Right lobe of liver (tissue), 6 donors: ENCODE data around the gene EXOC3L1. TPM values are rescaled to one million over a fixed set of nuclear protein-coding genes. Genes with fewer than 3 reads are reported as not detected.

ENCODE experiments used
- ATAC-seq, 4 donors: fragments of 200-7000 bp; cut with Tn5 transposase; one replicate each; pipeline ENCODE4 v1.9.1; 2020; ENCODE audit warnings: mild to moderate bottlenecking in 4 of 4, moderate library complexity in 4 of 4
- DNase-seq, 3 donors: peaks; one replicate each; pipeline ENCODE4 v3.0.0-alpha.2; 2020
- H3K27ac ChIP-seq, 3 donors: fragments of 200-600 bp; one replicate each; pipeline ENCODE4 v1.8.0; 2022
- H3K27me3 ChIP-seq, 2 donors: fragments of 200-600 bp; one replicate each; pipeline ENCODE4 v1.8.0; 2022
- H3K36me3 ChIP-seq, 4 donors: fragments of 200-600 bp; sonication (generic) in 1 of 4; one replicate each; pipeline versions ENCODE4 v1.5.1 to v1.8.0; 2017 to 2022; ENCODE audit warnings: control low read depth in 1 of 4
- H3K4me1 ChIP-seq, 4 donors: fragments of 200-600 bp; sonication (generic) in 1 of 4; one replicate each; pipeline versions ENCODE4 v1.5.1 to v1.8.0; 2017 to 2022; ENCODE audit warnings: control low read depth in 1 of 4
- H3K4me3 ChIP-seq, 3 donors: fragments of 200-600 bp; one replicate each; pipeline ENCODE4 v1.8.0; 2022
- H3K9me3 ChIP-seq, 4 donors: fragments of 200-600 bp; sonication (generic) in 1 of 4; one replicate each; pipeline versions ENCODE4 v1.5.1 to v1.8.0; 2017 to 2022; ENCODE audit warnings: control low read depth in 1 of 4
- POLR2A ChIP-seq: fragments of 450-650 bp; IDR thresholded peaks from one replicate; pipeline ENCODE4 v1.6.1; 2017; ENCODE audit warnings: antibody characterized with exemption, mild to moderate bottlenecking
- WGBS: methylation state at CpG from one replicate; pipeline ENCODE4 v1.1.6; 2018; ENCODE audit warnings: low coverage, low lambda C conversion rate; ENCODE audit not compliant: insufficient coverage; ENCODE audit errors: missing lambda C conversion rate; 5-methylcytosine and 5-hydroxymethylcytosine counted together
- intact Hi-C, 2 donors: fragments of 100-400 bp; cut with DNase I; formaldehyde crosslinking; loops; one replicate each; pipeline versions ENCODE4 v1.11.2 to v1.14.1; 2022
- total RNA-seq, 6 experiments: library from RNA; depleted of rRNA in 2 of 6; stranded (reverse); fragments of >200 nt in 2 of 6; fragmentation: NEBNext Ultra II Directional in 3 of 6; extraction: Animal tissue kit (Norgen Biotek cat#: 25700) in 3 of 6; gene quantifications; one replicate each; pipeline versions ENCODE4 v1.1.0 to v1.2.4, GENCODE V29; 2016 to 2023
- TF ChIP-seq, protein P1 (sequence below), 4 donors: fragments of 200-600 bp in 3 of 4; fragments of 450-650 bp in 1 of 4; IDR thresholded peaks; one replicate each; pipeline versions ENCODE4 v1.5.1 to v1.8.0; 2016 to 2022; ENCODE audit warnings: antibody characterized with exemption in 4 of 4, mild to moderate bottlenecking in 2 of 4
- donor health status: DM: no; HTN: yes; CAD: no.
- donor health status: DM: no; HTN: no; CAD: no.
- donor health status: DM: no; HTN: no; CAD: no.
- donor health status: DM: no; HTN: yes; CAD: no.
- donor health status: DM: no; HTN: yes; CAD: no.

Gene EXOC3L1
- total RNA-seq, 6 experiments from 2014 or later, result 1.8 to 4.3 (median 2.5) TPM

DNA sequence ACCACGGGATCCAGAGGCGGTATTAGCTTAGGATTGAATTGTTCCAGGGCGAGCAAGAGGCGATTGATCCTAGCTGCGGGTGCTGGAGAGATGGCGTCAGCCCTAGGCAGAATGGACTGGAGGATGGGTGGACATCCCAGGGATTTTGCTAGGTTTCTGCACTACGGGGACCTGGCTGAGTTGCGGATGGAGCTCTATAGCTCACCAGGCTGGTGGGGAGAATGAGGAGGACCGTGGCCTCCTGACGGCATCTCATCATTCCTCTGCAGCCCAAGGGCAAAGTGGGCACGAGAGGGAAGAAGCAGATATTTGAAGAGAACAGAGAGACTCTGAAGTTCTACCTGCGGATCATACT is 37.6 kb upstream of the EXOC3L1 start:
- peak overlapping the region; percentile 63 to 71 (median 68) for H3K27ac ChIP-seq
- peaks cover 0 to 32% (median 3%) of the 10 kb centered on the region in 4 donors for H3K4me1 ChIP-seq
- DNase-seq (no peak), ATAC-seq (no peak)
- H3K9me3 ChIP-seq, result no peaks in the 10 kb centered on the region
- H3K27me3 ChIP-seq, result no peaks in the 10 kb centered on the region
- intact Hi-C loops, result no loop called here
- WGBS, result 10% methylated on average over 8 of the region's 12 CpGs
- peak overlapping the region; percentile 96 to 100 (median 100) for H3K4me3 ChIP-seq
- H3K36me3 ChIP-seq, result peaks cover 0 to 30% (median 0%) of the 10 kb centered on the region in 4 donors
- TF ChIP-seq POLR2A, result no peak
- TF ChIP-seq, protein P1, sequence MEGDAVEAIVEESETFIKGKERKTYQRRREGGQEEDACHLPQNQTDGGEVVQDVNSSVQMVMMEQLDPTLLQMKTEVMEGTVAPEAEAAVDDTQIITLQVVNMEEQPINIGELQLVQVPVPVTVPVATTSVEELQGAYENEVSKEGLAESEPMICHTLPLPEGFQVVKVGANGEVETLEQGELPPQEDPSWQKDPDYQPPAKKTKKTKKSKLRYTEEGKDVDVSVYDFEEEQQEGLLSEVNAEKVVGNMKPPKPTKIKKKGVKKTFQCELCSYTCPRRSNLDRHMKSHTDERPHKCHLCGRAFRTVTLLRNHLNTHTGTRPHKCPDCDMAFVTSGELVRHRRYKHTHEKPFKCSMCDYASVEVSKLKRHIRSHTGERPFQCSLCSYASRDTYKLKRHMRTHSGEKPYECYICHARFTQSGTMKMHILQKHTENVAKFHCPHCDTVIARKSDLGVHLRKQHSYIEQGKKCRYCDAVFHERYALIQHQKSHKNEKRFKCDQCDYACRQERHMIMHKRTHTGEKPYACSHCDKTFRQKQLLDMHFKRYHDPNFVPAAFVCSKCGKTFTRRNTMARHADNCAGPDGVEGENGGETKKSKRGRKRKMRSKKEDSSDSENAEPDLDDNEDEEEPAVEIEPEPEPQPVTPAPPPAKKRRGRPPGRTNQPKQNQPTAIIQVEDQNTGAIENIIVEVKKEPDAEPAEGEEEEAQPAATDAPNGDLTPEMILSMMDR (IDR thresholded peaks at IDR 0.05), result no peak

DNA sequence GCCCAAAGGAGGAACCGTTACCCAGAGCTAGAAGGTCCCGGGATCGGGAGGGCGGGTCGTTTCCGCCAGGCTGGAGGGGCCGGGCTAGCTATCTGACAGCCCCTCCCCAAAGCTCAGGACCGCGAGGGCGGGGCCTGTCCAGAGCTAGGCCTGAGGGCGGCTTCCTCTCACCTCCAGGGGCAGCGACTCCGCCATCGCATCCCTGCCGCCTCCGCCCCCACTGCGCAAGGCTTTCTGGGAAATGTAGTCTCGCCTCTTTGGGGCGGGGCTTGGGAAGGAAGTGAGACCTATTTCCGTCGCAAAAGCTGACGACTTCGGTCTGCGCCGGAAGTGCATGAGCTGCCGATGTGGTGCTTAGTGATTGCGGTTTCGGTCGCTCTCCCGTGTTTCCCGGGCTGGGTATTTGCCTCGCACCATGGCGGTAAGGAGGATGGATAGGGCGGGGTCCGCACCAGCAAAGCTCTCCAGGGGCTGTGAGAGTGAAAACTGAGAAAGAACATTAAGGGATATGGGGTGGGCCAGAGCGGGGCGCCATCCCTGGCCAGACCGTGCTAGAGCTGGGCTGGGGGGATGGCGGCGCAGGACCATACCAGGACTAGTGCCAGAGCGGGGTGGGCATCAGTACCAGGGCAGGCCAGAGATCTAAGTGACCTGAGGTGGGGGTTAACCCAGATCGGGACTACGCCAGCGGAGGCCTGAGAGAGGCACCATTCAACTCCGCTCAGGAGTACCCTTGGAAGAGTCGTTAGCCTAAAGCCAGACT is 37.0 kb upstream of the EXOC3L1 start, which contains the start of gene TMEM208:
TMEM208 (plus strand) TSS at position 327 of the 763 bp plus-strand sequence; CDS start at position 416, 89 bp downstream.
- Histone ChIP-seq H3K4me1 (peaks cover 0 to 32% (median 3%) of the 10 kb centered on the region in 4 donors), H3K27me3 (no peaks in the 10 kb centered on the region), H3K9me3 (no peaks in the 10 kb centered on the region), H3K27ac (peak within 1 kb of the TSS; percentile 63 to 71 (median 68)), H3K36me3 (peaks cover 0 to 30% (median 0%) of the 10 kb centered on the region in 4 donors), H3K4me3 (peak within 1 kb of the TSS; percentile 96 to 100 (median 100))
- intact Hi-C loops, result no loop called here
- ATAC-seq (peak; percentile 94 to 97 (median 96)), DNase-seq (peak; percentile 97 to 98 (median 98))
- peak; percentile 57 for TF ChIP-seq POLR2A
- TF ChIP-seq, protein P1 (IDR thresholded peaks at IDR 0.05), result peak in 2 of 4 donors; percentile 5 to 8
- 0% methylated on average over 20 of the region's 46 CpGs for WGBS

DNA sequence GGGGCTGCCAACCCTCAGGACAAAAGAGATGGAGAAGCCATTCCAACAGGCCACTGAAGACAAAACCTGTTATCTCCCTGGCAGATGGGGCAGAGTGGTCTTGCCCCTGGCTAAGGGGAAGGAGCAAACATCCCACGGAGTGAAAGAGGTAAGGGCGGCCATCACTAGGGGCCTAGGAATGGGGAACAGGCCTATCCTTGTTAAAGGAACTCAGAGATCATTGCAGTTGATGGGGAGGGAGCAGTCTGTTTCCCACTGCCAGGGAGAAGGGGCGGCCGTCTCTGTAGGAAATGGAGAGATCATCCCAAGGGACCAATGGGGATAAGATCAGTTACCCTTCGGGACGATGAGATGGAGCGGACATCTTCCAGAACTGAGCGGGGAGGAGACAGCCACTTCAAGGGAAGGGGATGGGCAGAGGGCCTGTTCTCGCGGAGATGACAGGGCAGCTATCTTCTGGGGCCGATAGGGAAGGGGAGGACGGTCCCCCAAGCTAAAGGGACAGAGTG is 36.4 kb upstream of the EXOC3L1 start:
- Histone ChIP-seq H3K4me3 (peak overlapping the region; percentile 96 to 100 (median 100)), H3K9me3 (no peaks in the 10 kb centered on the region), H3K36me3 (peaks cover 0 to 26% (median 0%) of the 10 kb centered on the region in 4 donors), H3K4me1 (peaks cover 0 to 31% (median 3%) of the 10 kb centered on the region in 4 donors), H3K27me3 (no peaks in the 10 kb centered on the region), H3K27ac (peak overlapping the region in 2 of 3 donors; percentile 66 to 68)
- TF ChIP-seq, protein P1 (IDR thresholded peaks at IDR 0.05), result no peak
- TF ChIP-seq POLR2A, result no peak
- 22% methylated on average over 10 of the region's 12 CpGs for WGBS
- DNase-seq, result no peak
- intact Hi-C loops, result no loop called here
- no peak for ATAC-seq

DNA sequence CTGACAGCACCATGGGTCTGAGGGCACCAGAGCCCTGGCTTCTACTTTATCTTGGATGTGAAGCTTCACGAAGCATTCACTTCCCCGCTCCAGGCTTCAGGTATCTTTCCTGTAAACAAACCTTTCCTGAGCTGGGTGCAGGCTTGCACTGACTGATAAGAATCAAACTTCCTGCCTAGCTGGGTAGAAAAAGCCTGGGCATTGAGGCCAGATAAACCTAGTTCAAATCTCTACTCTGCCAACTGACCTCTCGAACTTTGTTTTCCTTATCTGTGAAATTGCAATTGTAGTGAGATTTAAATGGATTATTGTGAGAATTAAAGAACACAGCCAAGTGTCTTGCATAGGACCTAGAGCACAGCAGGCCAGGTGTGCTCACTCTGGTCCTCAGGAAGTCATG is 34.1 kb upstream of the EXOC3L1 start:
- H3K36me3 ChIP-seq, result peaks cover 0 to 7% (median 0%) of the 10 kb centered on the region in 4 donors
- peak overlapping the region in 1 of 3 donors; percentile 35 for H3K27ac ChIP-seq
- WGBS, result 14% methylated on average over 3 of the region's 3 CpGs
- H3K4me1 ChIP-seq, result peaks cover 0 to 27% (median 3%) of the 10 kb centered on the region in 4 donors
- no peaks in the 10 kb centered on the region for H3K9me3 ChIP-seq
- no peak for DNase-seq
- intact Hi-C loops, result no loop called here
- TF ChIP-seq, protein P1 (IDR thresholded peaks at IDR 0.05), result no peak
- TF ChIP-seq POLR2A, result no peak
- no peak overlapping the region for H3K4me3 ChIP-seq
- H3K27me3 ChIP-seq, result no peaks in the 10 kb centered on the region
- ATAC-seq, result peak in 3 of 4 donors; percentile 28 to 70 (median 43)
